Mucosa of stomach (tissue), 1 donor: Measurements from ENCODE around the gene PRKG1.

Source experiments
- H3K27me3 ChIP-seq: one replicate; pipeline ENCODE4 v1.7.0; 2013; ENCODE audit warnings: mild to moderate bottlenecking, low read length; ENCODE audit not compliant: control insufficient read depth, insufficient read depth
- H3K36me3 ChIP-seq: one replicate; pipeline ENCODE4 v1.7.0; 2013; ENCODE audit warnings: low read length; ENCODE audit not compliant: control insufficient read depth, insufficient read depth
- H3K4me1 ChIP-seq: one replicate; pipeline ENCODE4 v1.7.0; 2013; ENCODE audit warnings: mild to moderate bottlenecking, low read length; ENCODE audit not compliant: control insufficient read depth, insufficient read depth
- H3K4me3 ChIP-seq: one replicate; pipeline ENCODE4 v1.7.0; 2013; ENCODE audit warnings: low read length
- H3K9ac ChIP-seq: one replicate; pipeline ENCODE4 v1.7.0; 2013; ENCODE audit warnings: mild to moderate bottlenecking, low read length, moderate library complexity
- H3K9me3 ChIP-seq: one replicate; pipeline ENCODE4 v1.7.0; 2013; ENCODE audit warnings: mild to moderate bottlenecking, low read length, moderate library complexity; ENCODE audit not compliant: control insufficient read depth
- donor health status: Pancreatic carcinoma.

PRKG1 gene

DNA sequence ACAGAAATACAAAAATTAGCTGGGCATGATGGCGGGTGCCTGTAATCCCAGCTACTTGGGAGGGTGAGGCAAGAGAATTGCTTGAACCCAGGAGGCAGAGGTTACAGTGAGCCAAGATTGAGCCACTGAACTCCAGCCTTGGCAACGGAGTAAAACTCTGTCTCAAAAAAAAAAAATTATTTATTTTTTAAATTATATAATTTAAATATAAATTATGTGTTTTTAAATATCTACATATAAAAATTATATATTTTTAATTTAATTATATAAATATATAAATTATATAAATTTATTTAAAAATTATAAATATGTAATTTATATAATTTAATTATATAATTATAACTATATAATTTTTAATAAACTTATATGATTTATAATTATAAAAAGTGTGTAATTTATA lies 51.2 kb downstream of the PRKG1 start:
- Histone ChIP-seq H3K4me1 (no peaks in the 10 kb centered on the region), H3K36me3 (no peaks in the 10 kb centered on the region), H3K4me3 (no peak overlapping the region), H3K27me3 (no peaks in the 10 kb centered on the region), H3K9ac (no peak overlapping the region), H3K9me3 (no peaks in the 10 kb centered on the region)

DNA sequence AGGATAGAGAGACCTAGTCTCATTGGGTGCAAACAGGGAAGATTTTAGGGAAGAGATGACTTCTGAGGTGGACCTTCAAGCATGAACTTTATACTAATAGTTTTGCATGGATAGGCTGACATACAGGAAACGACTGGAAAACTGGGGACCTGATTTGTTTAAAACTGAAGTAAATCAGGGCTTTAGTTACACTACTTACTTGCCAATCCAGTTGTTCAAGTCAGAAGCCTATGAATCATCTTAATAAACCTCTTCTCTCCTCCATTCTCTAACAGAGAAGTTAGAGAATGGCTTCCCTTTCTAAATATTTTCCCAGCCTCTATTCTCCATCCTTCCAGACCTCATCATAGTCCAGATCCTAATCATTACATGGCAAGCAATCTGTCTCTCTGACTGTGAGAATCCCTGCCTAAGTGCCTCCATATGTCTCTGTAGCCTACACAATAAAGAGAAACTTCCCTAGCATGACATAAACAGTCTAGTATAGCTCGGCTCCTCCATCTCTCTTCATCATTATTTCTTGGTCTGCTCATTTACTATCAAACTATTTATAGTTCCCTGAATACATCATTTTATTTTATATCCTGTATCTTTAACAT lies 55.8 kb downstream of the PRKG1 start:
- H3K4me1 ChIP-seq, result no peaks in the 10 kb centered on the region
- no peak overlapping the region for H3K4me3 ChIP-seq
- no peak overlapping the region for H3K9ac ChIP-seq
- no peaks in the 10 kb centered on the region for H3K27me3 ChIP-seq
- no peaks in the 10 kb centered on the region for H3K36me3 ChIP-seq
- H3K9me3 ChIP-seq, result no peaks in the 10 kb centered on the region

DNA sequence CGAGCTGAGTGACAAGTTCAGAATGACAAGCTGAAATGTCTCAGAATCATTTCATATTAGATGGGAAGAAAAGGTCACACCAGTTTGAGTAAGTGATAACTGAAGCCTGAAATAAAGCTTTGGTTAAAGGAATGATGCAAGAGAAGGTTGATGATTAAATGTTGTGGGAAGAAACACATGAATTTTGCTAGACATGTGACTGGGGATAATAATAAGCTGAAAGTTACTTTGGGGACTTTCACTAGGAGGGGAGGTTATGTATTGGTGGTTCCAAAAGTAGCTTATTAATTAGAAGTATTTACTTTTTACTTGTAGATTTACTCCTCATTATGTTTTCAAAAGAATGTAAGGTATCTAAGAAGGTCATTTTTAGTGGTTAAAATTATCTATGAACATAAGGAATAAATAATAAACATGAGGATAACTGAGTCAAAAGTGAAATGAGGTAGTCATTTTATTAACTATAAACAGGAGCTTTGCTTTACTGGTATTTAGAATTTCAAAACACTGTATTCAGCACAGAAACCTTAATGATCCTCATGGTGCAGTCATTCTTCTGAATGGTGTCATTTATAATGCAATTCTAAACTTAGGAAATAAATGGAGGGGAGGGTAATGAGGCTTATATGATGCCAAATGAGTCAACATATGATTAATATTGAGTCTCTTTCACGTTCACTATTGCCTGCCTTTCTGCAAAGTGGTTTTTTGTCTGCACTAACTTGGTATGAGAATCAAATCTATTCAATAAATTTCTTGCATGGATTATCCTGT lies 63.7 kb downstream of the PRKG1 start:
- Histone ChIP-seq H3K4me3 (no peak overlapping the region), H3K36me3 (no peaks in the 10 kb centered on the region), H3K4me1 (no peaks in the 10 kb centered on the region), H3K27me3 (no peaks in the 10 kb centered on the region), H3K9ac (no peak overlapping the region), H3K9me3 (no peaks in the 10 kb centered on the region)

DNA sequence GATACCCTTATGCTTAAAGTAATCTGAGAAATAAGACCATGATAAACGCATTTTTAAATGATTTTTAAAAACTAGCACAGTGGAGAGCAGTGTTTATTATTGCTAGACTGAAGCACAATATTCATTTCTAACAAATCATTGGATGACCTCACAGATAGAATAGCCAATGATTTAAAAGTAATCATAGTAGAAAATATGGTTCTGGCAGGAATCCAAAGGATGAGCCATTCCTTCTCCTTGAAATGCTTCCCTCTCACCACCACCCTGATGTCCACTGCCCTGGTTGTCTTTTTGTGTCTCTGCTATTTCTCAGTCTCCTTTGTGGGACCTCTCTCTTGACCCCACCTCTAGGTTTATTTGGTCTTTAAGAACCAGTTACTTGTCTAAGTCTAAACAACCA lies 64.9 kb downstream of the PRKG1 start:
- H3K27me3 ChIP-seq, result no peaks in the 10 kb centered on the region
- no peak overlapping the region for H3K9ac ChIP-seq
- no peaks in the 10 kb centered on the region for H3K36me3 ChIP-seq
- H3K4me3 ChIP-seq, result no peak overlapping the region
- no peaks in the 10 kb centered on the region for H3K4me1 ChIP-seq
- H3K9me3 ChIP-seq, result no peaks in the 10 kb centered on the region

DNA sequence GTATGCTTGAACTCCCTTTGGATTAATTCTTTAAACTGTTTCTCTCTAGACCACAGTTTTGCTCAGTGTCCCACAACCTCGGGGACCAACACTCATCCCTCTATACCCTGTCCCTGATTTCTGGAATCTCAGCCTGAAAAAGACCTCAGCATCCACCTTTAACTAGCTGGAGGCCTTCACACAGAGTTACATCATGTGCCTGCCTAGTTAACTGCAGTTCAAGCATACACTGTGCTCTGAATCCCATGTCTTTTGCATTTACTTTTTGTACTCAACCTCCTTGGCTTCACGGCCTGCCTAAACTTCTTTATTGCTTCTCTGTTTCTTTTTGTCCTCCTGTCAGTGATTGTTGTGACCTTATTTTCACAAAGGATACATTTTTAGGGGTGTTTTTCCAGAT lies 66.7 kb downstream of the PRKG1 start:
- no peaks in the 10 kb centered on the region for H3K9me3 ChIP-seq
- H3K4me3 ChIP-seq, result no peak overlapping the region
- no peak overlapping the region for H3K9ac ChIP-seq
- H3K27me3 ChIP-seq, result no peaks in the 10 kb centered on the region
- H3K36me3 ChIP-seq, result no peaks in the 10 kb centered on the region
- no peaks in the 10 kb centered on the region for H3K4me1 ChIP-seq

DNA sequence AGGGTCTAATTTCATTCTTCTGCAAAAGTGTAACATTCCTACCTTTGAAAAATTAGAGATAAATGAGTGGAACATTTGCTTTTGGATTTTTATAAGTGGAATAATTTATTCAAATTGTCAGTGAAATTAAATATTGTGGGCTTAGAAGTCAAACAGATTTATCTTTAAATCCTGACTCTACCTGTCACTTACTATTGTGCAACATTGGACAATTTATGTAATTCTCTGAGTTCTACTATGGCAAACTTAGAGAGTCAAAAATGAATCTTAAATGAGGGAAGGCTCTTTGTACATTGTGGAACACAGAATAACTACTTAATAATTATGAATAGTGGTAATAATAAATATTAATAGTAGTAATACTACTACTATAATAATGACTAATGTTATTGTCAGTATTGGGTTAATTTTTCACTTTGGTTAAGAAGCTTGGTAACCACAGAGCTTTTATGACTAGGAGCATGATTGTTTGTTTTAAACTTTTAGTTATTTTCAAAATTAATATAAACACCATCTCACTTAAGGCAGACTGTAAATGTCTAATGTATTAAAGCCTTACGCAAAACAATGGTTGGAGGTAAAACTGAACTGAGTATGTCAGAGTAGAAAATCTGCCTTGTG lies 70.0 kb downstream of the PRKG1 start:
- H3K4me1 ChIP-seq, result no peaks in the 10 kb centered on the region
- H3K27me3 ChIP-seq, result no peaks in the 10 kb centered on the region
- H3K36me3 ChIP-seq, result no peaks in the 10 kb centered on the region
- H3K9ac ChIP-seq, result no peak overlapping the region
- no peak overlapping the region for H3K4me3 ChIP-seq
- no peaks in the 10 kb centered on the region for H3K9me3 ChIP-seq

DNA sequence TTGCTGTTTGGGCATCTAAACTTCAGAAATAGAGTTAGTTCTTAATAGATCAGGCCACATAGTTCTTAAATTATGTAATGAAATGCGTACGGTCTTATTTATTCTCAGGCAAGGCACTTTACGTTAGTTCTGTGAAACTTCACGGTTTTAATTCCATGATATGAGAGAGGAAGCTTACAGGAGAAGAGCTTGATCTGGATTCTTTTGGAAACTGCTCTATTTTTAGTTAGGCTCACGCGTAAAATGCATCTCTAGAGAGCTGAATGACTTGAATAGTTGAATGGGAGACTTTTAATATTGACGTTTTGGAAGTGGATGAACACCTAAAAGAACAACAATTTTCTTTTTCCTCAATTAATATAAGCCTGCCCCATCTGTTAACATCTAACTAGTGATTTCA lies 71.1 kb downstream of the PRKG1 start:
- H3K36me3 ChIP-seq, result no peaks in the 10 kb centered on the region
- H3K4me3 ChIP-seq, result no peak overlapping the region
- no peak overlapping the region for H3K9ac ChIP-seq
- no peaks in the 10 kb centered on the region for H3K4me1 ChIP-seq
- H3K9me3 ChIP-seq, result no peaks in the 10 kb centered on the region
- H3K27me3 ChIP-seq, result no peaks in the 10 kb centered on the region

DNA sequence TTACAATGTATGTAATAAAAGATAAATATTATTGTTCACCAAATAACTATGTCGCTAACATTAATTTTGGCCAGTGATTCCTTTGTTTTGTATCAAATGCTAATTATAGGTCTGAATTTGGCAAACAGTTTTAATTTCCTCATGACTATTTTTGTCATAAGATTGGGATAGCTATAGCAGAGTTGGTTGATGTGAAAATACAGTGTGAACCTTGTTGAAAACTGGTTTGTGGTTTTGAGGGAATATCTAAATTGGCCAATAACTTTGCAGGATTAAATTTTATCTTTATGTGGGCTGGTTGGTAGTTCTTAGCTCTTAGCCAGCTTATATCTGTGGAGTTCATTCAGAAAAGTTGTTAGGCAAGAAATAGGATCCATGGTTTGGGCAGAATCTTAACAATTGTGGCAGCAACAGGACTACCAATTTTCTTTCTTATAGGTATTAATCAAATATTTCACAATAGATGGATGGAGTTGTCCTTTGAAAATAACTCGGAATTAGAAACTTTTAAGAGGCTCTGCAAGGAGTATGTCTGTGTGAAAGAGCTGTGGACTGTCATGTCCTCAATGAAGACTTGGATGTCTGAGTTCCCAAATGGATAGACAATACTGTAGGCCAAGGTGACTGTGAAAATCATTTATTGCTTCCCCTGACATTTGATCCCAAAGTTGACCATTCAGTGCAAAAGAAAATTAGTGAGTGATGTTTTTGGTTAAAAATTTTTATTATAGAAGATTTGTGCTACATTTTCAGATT lies 73.5 kb downstream of the PRKG1 start:
- no peak overlapping the region for H3K4me3 ChIP-seq
- H3K4me1 ChIP-seq, result no peaks in the 10 kb centered on the region
- no peaks in the 10 kb centered on the region for H3K36me3 ChIP-seq
- H3K27me3 ChIP-seq, result no peaks in the 10 kb centered on the region
- H3K9ac ChIP-seq, result no peak overlapping the region
- H3K9me3 ChIP-seq, result no peaks in the 10 kb centered on the region

DNA sequence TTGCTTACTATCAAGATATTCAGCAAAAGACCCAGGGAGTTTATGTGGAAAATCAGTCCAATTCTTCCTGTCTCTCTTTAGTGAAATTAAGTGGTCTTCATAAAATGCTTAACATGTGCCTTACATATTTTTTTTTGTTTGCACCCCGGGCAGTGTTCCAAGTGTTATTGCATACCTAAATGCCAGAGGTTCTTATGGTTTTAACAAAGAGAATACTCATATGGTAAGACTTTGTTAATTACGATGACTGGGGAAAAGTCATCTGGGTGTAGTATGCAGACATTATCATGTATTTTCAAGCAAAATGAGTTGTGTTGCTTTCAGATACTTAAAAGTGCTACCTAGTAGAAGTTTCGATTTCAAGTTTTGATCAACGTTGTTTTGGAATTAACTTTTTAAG lies 82.6 kb downstream of the PRKG1 start:
- Histone ChIP-seq H3K4me1 (no peaks in the 10 kb centered on the region), H3K4me3 (no peak overlapping the region), H3K27me3 (no peaks in the 10 kb centered on the region), H3K9me3 (no peaks in the 10 kb centered on the region), H3K36me3 (no peaks in the 10 kb centered on the region), H3K9ac (no peak overlapping the region)

DNA sequence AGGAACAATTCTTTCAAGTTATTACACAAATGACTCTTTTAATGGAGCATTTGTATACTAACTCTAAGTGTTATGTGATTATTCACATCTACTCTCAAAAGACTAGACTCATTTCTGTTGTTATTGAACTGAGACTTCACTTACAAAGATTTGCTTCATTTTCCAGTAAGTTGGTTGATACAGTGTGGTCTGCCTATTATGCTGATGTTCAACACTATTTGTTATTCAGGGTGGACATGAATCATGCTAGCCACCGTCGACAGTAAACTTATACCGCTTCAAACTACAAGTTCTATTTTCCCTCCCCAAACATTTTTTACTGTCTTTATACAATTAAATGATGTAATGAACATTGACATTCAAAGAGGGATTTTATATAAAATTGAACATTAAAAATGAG lies 84.5 kb downstream of the PRKG1 start:
- no peaks in the 10 kb centered on the region for H3K9me3 ChIP-seq
- no peaks in the 10 kb centered on the region for H3K4me1 ChIP-seq
- H3K9ac ChIP-seq, result no peak overlapping the region
- no peaks in the 10 kb centered on the region for H3K27me3 ChIP-seq
- H3K36me3 ChIP-seq, result no peaks in the 10 kb centered on the region
- H3K4me3 ChIP-seq, result no peak overlapping the region

DNA sequence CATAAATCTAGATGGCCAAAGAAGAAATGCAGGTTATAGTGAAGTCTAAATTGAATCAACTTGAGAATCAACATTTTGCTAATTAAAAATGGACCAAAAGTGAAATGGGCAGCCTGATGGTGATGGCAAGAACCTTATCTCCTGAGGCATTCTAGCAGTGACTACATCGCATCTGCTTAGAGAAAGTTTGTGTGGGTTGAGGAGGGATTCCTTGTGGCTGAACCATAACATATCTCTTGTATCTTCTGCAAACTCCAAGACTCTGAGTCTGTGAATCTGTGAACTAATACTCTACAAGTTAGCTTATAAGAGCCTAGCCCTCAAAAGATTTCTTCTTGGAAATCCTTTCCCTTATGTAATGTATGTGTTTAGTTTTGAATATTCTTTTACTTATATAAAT lies 85.6 kb downstream of the PRKG1 start:
- no peaks in the 10 kb centered on the region for H3K27me3 ChIP-seq
- no peaks in the 10 kb centered on the region for H3K4me1 ChIP-seq
- no peak overlapping the region for H3K4me3 ChIP-seq
- no peaks in the 10 kb centered on the region for H3K9me3 ChIP-seq
- H3K9ac ChIP-seq, result no peak overlapping the region
- H3K36me3 ChIP-seq, result no peaks in the 10 kb centered on the region

DNA sequence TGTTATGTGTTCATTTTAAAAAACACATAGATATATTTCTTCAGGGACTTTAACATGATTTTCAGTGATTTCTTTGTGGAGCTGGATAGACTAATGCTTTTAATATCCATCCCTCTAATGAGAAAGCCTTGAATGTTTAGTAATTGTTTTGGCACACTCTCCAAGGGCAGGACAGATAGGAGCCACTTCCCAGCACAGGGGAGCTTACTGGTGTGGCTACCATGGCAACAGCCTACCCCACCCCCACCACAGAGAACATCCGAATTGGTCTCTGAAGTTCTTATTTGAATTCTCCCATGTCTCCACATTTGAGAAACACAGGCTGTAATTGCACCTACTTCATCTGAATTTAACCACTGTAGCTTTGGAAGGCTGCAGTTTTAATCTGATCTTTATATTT lies 87.7 kb downstream of the PRKG1 start:
- Histone ChIP-seq H3K9ac (no peak overlapping the region), H3K4me1 (no peaks in the 10 kb centered on the region), H3K27me3 (no peaks in the 10 kb centered on the region)

More for the DNA sequence above, 87.7 kb downstream of the PRKG1 start:
- no peaks in the 10 kb centered on the region for H3K36me3 ChIP-seq
- H3K4me3 ChIP-seq, result no peak overlapping the region
- no peaks in the 10 kb centered on the region for H3K9me3 ChIP-seq
